Activated gamma-delta T cell treated with Interleukin-2 at 50 U/mL for 16 hours (primary cell): ENCODE measurements around the gene BMPR1A.

Source experiments
- DNase-seq: peaks from one replicate; pipeline ENCODE4 v3.0.0-alpha.2; 2020

BMPR1A gene

DNA sequence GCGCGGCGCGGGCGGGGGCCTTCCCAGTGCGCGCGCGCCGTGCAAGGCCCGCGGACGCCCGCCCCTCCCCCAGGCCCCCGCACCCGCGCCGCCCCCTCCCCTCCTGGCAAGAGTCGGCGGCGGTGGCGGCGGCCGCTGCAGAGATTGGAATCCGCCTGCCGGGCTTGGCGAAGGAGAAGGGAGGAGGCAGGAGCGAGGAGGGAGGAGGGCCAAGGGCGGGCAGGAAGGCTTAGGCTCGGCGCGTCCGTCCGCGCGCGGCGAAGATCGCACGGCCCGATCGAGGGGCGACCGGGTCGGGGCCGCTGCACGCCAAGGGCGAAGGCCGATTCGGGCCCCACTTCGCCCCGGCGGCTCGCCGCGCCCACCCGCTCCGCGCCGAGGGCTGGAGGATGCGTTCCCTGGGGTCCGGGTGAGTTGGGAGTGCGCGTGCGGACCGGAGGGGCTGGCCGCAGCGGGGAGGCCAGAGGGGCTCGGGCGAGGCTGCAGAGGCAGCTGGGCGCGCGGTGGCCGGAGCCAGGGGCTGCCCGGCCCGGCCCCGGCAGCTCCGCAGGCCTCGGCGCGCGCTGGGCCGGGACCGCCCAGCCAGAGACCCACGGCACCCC is at the start of gene BMPR1A:
TSS of gene BMPR1A (plus strand) at position 109 of the 602 bp plus-strand sequence. CDS start 119,400 bp downstream, outside the sequence.
- DNase-seq: peak; percentile 4

DNA sequence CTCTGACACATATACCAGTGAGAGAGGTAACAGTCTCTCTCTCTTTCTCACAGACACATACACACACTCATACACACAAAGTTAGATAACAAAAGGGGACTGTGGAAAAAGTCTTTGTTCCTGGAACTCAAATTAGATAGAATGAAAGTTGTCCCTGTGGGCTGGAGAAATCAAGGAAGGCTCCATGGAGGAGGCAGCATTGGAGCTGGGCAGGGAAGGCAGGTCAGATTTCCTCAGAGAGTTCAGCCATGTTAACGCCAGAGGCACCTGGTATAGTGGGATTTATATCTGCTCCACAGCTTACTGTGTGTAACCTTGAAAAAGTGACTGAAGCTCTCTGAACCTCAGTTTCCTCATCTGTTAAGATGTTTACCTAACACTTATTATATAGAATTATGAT is 49.4 kb upstream of the BMPR1A start:
- DNase-seq: no peak

DNA sequence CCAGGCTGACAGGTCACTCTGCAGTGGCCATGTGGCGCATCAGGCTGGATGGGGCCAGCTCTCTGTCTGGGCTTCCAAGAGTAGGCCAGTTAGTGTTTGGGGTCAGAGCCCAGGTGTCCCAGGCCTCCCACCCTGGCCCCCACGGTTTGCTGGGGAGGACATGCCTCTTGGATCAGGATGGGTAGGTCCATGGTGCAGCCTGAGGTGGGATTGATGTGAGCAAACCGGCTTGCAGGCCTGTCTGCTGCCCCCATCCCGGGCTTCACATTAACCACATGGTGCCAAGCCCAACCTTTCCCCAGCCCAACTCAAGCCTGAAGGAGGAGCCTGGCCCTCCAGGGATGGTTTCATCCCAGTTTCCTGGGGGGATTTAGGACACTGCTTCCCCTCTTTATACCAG is 48.9 kb upstream of the BMPR1A start:
- DNase-seq: no peak

DNA sequence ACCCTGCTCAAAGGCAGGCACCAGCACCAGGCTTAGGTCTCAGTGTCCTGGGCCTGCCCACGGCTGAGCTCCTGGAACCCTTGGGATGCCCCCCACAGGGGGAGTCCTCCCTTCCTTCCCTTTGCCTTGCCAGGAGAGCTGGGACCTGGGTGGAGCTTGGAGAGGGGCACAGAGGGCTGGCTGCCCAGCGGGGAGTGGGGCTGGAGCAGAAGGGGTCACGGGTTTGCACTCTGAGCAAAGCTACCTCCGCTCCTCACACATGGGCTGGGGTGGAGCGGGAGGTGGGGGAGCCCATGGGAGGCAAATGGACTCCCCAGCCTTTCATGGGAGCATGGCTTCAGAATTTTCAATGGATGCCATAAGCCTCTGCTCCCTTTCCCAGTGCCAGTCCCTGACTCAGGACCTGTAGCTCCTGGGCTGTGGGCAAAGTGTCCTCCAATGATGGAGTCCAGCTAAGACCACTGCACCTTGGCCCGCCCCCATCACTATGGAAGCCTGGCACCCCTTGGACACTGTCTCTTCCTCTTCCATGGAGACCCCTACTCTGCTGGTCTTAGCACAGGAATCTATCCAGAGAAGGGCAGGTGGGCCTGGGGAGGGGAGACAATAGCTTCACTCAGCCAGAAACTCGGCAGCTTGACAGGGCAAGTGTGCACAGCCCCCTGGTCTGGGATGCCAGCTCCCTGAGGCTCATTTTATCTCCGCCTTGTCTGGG is 48.2 kb upstream of the BMPR1A start:
- DNase-seq: no peak

DNA sequence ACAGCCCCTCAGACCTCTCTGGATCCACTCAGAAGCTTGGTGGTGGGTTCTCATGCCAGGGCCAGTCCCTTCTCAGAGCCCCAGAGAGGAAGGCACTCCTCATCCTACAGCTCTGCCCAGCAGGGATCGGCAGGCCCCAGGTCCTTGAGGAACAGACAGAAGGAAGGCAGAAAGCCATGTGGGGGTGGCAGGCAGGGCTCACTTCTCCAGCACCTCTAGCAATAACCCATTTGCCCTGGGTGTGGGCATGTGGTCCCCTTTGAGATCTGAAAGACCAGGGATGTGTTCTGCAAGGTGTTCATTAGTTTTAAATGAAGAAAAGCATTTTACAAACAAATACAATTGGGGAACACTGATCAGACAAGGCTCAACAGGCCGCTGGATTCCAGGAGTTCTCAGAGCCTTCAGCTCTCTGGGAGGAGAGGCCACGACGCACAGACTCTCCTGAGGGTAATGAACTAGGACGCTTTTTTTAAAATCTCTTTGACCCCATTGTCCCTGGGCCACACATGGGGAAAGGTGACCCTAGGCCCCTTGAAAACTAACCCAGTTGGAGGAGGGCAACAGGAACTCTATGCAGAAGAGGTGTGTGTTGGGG is 47.5 kb upstream of the BMPR1A start:
- no peak for DNase-seq

DNA sequence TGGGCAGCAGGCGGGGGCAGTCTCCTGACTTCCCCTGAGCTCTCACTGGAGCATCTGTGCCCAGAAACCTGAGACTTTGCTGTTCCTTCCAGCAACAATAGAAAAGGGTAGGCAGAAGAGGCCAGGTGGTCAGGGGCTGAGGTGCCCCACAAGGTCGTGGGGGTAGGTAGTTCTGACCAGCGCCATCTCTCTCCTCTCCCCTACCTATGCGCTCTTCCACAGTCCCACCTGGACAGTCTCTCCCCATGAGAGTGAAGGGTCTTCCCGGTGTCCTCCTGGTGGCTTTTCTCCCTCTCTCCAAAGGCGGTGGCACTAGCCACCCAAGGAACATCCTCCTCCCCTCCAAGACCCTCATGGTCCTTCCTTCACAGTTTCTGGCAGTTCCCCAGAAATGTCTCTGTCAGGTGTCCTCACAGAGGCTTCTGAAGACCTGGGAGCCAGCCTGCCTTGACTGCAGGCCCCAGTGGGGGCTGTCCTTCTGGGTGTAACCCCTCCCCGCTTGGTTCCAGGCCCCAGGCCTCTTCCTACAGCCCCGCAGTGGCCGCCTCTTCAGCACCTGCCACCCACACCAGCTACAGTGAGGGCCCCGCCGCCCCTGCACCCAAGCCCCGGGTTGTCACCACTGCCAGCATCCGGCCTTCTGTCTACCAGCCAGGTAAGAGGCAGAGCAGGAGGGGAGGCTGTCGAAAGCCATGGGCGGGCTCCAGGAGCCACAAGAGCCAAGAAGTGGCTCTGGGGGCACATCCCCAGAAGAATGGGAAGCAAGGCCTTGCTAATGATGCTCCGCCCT is 46.8 kb upstream of the BMPR1A start:
- DNase-seq: no peak

DNA sequence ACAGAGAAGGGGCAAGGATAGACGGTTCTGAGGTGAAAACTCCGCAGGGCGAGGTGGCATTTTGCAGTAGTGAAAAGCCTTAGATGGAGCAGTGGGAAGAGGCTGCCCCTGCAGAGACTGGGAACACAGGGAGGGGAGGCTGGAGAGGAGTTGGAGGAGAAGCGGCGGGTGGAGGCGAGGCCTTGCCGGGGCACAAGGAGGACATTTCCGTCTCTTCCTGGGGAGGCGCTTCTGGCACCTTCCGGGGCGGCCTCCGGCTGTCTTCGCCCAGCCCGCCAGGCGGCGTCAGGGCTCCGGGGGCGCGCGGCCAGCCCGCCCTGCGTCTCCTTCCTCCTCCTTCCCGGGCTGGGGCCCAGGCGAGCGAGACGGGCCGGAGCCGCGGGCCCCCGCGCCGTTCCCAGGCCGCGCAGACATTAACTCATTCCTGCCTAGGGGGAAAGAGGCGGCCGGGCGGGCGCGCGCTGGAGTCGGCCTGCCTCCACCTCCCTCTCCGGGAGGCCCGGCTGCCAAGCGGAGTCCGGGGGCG is 45.4 kb upstream of the BMPR1A start:
- DNase-seq: peak; percentile 81

DNA sequence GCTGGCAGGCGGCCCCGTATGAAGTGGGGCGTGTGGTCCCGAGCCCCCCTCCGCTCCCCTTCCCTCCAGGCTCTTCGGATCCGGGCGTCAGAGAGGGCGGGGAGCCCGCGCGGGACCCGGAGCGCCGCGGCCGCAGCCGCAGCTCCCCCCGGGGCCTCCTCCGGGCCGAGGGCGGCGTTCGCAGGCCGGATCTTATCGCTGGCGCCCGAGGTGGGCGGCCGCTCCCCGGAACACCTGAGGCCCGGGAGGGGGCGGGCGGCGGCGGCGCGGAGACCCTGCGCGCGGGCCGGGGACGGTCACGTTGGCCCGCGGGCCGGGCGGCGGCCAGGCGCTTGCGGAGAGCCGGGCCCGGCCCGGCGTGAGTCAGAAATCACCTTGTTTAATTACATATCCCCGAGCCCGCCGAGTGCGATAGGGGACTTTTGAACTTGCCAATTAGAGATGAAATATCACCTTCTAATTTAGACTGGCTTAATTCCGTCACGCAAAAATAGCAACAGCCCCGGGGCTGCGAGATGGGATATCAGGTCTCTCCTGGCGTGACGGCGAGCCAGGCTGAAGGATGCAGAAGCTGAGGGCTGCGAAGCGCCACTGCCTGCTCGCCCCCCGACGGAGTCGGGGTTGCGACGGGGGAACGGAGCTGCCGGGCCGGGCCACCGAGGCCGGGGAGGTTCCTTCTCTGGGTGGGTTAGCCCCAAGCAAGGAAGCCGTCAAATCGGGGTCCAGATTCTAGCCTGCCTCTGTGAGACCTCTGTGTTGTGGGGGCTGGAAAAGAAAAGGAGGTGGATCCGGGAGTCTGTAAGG is 44.7 kb upstream of the BMPR1A start:
- peak; percentile 43 for DNase-seq

DNA sequence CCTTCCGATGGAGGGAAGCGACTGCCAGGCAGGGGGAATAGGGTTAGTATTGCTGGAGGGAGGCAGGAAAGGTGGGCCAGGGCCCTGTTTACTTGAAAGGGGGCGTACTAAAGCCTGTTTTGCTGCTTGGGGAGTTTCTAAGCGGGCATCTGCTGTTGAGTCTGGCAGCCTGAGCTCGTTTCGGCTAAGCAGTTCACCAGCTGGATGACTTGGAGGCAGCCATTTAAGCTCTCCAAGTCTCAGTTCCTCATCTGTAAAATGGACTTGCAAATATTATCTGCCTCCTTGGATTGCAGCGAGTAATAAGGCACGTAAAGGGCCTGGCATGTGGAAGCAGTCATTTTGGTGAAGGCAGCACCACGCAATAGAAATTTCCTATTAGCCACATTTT is 44.1 kb upstream of the BMPR1A start:
- DNase-seq: no peak

DNA sequence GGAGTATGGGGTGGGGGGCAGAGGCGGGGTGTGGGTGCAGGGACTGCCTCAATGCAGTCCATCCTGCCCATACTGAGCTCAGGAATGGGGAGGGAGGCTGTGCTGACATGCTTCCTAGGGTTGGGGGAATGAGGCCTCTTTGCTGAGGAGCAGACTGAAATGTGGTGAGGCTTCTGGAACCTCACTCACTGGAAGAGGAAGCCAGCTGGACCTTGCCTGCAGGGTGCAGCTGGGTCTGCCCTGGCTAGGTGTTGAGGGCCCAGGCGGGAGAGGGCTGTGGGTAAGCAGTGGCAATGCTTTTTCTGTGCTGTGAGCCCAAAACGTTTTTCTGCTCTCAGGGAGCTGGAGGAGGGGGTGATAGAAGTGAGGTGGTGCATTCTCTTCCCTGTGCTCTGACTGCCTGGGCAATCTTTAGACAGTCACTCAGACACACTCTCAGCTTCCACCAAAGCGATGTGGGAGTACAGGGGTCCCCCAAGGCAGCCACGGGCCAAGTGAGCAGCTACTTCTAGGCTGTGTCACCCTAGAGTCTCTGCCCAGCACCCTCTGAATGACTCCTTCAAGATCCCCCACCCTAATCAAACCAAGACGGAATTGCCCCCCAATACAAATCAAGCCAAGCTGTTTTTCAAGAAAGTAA is 41.1 kb upstream of the BMPR1A start:
- DNase-seq: no peak

DNA sequence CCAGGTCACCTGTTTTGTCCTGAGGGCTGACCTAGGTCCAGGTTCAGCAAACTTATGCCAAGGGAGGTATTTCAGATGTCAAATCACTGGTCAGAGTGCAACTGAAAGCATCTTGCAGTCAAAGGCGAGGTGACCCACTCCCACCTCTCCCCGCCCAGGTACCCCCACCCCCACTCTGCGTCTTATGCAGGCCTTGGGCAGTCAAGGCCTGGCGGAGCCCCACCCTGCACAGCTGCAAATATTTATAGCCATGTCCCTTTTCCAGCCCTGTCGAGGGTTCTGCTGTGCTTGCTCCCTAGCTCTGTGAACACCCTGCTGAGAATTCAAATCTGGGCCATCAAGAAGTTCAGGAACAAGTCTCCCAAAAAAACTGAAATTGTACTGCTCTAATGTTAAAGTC is 40.6 kb upstream of the BMPR1A start:
- no peak for DNase-seq

DNA sequence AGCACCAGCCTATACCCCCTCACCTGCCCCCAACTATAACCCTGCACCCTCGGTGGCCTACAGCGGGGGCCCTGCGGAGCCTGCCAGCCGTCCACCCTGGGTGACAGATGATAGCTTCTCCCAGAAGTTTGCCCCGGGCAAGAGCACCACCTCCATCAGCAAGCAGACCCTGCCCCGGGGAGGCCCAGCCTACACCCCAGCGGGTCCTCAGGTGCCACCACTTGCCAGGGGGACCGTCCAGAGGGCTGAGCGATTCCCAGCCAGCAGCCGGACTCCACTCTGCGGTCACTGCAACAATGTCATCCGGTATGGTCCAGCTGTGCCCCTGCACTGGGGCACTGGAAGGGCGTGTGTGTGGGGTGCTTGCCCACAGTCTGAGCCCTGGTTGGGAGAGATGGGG is 40.0 kb upstream of the BMPR1A start:
- no peak for DNase-seq

DNA sequence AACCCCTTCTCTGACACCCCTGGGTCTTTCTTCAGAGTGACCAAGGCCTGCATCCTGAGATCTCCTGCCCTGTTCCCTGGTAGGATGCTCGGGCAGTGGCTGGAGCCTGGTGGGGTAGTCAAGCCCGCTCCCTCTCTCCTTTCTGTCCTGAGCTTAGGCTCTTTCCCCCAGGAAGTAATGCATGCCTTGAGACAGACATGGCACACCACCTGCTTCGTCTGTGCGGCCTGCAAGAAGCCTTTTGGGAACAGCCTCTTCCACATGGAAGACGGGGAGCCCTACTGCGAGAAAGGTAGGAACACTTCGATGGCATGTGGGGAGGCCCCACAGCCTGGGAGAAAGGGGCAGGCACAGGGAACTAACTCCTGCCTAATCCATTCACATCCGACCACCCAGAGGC is 37.9 kb upstream of the BMPR1A start:
- no peak for DNase-seq

DNA sequence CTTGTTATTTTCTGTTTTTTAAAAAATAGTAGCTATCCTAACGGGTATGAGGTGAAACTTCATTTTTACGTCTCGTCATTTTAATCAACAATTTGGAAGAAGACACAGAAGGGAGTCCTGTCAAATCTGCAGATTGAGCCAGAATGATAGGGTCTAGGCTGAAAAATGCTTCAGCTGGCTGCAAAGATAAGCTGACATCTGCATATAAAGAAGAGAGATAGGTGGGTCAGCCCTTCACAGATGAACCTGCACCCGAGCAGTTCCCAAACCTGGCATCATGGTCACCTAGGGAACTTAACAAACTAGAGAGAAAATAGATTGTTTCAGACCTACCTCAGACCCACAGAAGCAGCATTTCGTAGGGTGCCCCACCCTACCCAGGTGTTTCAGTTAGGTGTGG is 35.2 kb upstream of the BMPR1A start:
- DNase-seq: no peak

DNA sequence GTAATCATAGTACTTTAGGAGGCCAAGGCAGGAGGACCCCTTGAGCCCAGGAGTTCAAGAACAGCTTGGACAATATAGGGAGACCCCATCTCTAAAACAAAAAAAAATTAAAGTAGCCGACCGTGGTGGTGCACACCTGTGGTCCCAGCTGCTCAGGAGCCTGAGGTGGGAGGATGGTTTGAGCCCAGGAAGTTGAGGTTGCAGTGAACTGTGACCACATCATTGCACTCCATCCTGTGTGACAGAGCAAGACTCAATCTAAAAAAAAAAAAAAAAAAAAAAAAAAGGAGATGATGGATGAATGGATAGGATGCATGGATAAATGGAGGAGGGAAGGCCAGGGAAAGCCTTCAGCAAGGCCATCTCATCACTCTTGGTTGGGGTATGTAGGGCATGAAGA is 33.4 kb upstream of the BMPR1A start:
- DNase-seq: no peak

DNA sequence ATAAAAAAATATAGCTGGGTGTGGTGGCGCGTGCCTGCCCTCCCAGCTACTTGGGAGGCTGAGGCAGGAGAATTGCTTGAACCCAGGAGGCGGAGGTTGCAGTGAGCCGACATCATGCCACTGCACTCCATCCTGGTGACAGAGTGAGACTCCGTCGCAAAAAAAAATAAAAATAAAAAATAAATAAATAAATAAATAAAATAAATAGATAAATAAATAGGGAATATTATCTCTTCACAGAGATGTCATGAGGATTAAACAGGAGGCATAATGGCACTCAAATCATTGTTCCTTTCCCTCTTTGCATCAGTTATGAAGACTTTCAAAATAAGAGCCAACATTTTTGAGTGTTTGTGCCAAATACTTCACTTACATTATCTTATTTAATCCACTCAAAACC is 32.0 kb upstream of the BMPR1A start:
- no peak for DNase-seq

DNA sequence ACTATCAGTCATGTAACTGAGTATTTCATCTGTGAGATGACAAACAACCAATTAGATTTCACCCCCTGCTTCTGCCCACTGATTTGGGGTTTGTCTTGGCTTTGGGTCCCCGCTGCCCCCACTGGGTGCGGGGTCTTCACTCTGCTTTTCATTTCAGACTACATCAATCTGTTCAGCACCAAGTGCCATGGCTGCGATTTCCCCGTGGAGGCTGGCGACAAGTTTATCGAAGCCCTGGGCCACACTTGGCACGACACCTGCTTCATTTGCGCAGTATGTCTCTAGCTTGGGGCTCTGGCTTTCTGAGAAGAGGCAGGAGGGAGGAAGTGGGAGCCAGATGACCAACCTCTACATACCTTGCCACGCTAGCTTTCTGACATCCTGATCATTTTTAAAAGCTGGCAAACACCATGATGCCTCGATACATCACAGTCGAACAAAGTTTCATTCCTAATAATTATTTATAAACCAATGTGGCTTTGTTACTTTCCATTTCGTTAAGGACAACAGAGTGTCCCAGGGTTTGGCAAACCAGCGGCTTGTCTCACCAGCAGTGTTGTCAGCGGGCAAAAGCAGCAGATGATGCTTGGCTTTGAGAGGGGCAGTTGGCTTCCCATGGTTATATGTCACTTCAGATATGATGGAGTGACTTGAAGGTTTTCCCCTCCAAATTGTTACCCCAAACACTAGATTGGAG is 30.3 kb upstream of the BMPR1A start:
- DNase-seq: no peak

DNA sequence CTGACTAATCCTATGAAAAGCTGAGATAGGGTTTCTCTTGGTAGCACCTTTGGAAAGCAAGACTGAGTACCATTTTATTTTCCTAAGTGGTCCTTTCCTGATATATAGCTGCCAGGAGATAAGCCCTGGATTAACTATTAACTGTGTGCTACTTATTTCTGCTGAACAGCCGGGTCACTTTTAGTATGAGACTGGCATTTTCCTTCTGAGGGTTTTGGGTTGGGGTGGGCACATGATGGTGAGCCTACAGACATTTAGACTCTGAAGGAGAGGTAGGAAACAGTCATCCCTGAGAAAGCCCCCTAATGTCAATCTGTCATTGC is 29.8 kb upstream of the BMPR1A start:
- no peak for DNase-seq

DNA sequence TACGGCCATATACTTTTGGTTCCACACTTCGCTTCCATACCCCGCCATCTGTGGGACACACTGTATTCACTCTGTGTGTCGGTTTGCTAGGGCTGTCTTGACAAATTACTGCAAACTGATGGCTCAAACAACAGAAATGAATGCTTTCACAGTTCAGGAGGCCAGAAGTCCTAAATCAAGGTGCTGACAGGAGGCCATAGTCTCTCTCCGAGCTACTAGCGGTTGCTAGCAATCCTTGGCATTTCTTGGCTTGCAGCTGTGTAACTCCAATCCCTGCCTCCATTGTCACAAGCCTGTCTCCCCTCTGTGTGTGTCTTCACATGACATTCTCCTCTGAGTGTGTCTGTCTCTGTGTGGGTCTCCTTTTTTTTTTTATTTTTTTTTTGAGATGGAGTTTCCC is 28.9 kb upstream of the BMPR1A start:
- no peak for DNase-seq

DNA sequence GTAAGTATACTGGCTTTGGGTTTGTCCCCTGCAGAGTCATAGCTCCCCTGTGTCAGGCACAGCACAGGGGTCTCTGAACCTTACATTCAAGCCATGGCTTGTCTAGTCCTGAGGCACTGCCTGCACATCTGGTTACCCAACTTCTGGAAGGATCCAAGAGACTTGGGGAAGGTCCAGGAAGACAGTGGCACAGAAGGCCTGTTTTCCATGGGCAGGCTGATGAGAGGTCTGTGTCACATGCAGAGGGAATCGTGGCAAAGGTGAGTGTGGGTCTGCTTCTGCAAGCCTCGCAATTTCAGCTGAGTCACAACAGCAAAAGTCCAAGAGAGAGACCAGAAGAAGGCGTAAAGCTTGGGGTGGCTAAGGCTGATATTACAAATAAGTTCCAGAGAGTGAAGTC is 28.4 kb upstream of the BMPR1A start:
- DNase-seq: no peak

DNA sequence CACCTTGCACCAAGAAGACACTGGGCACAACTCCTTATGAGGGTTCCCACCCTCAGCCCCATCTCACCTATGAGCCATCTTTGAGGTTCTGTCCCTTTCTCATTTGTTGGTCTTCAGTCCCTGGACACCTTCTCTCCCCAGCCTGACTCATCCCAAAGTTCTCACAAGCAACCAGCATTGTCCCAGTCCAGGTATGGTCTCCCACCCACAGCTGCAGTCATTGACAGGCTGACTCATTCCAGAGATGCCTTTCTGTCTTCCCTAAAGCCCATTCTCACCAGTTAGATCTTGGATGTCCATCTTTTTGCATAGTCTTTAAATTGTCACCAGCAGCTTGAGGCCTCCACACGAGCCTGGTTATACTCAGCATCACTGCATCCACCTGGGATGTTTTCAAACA is 26.7 kb upstream of the BMPR1A start:
- DNase-seq: no peak

DNA sequence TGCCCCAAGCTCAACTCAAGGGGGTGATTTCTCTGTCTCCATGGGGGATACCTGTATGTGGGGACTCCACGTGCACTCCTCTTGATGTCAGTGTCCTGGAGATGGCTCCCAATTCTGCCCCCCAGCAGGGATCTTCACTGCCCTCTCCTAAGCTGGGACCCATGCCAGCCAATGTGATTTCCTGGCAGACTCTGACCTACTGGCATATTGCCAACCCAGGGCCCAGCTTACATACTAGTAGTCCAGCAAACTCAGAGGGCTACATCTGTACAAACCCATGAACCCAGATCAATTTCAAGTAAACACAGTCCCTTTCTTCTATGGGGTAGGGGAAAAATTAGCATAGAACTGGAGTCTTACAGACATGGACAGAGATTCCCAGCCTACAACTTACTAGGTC is 26.2 kb upstream of the BMPR1A start:
- no peak for DNase-seq
